Body of pancreas (tissue), 4 donors: ENCODE measurements around the gene RAB15.

Experiments used
- POLR2A ChIP-seq, 3 donors: fragments of 450-650 bp; IDR thresholded peaks; one replicate each; pipeline ENCODE4 v1.6.1; 2016; ENCODE audit warnings: antibody characterized with exemption in 3 of 3, mild to moderate bottlenecking in 2 of 3
- TF ChIP-seq, protein P1 (sequence below), 7 experiments: fragments of 450-650 bp in 4 of 7; fragments of 200-600 bp in 3 of 7; sonication (generic) in 3 of 7; IDR thresholded peaks; one replicate each; pipeline ENCODE4 v1.5.1; 2016 to 2019; ENCODE audit warnings: antibody characterized with exemption in 7 of 7

DNA sequence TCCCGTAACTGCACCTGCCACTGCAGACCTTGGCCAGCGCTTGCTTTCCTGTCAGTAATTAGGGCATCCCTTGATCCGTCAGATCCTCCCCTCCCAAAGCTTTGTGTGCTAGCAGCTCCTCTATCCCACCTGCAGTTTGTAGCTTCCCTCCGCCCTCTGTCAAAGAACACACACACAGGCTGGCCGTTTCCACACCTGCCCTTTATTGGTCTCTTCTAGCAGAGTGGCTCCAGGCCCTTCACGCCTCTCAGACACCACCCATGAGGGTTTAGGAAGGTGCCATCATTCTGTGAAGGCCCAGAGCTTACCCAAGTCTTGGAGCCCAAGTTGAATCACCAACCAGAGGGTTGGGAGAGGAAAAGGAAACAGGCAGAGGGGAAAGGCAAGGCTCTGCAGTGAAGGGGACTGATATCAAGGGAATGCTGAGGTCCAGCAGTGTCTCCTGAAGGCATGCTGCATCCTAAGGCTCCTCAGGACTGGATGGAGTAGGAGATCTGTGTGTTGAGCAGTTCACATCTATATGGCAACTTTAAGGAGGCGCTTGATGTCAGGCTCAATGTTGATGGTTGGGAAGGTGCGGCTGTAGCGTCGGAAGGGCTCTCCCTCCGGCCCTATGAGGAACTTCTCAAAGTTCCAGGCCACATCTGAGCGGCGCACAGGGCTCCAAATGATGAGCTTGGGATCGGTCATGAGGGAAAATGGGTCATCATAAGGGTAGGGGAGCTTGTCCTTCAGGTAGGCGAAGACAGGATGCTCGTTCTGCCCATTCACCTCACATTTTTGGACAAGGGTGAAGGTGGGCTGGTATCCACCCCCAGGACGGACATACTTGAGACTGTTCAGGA, 32.9 kb downstream of the RAB15 start:
- no peak for TF ChIP-seq POLR2A (IDR thresholded peaks at IDR 0.05)
- TF ChIP-seq, protein P1, sequence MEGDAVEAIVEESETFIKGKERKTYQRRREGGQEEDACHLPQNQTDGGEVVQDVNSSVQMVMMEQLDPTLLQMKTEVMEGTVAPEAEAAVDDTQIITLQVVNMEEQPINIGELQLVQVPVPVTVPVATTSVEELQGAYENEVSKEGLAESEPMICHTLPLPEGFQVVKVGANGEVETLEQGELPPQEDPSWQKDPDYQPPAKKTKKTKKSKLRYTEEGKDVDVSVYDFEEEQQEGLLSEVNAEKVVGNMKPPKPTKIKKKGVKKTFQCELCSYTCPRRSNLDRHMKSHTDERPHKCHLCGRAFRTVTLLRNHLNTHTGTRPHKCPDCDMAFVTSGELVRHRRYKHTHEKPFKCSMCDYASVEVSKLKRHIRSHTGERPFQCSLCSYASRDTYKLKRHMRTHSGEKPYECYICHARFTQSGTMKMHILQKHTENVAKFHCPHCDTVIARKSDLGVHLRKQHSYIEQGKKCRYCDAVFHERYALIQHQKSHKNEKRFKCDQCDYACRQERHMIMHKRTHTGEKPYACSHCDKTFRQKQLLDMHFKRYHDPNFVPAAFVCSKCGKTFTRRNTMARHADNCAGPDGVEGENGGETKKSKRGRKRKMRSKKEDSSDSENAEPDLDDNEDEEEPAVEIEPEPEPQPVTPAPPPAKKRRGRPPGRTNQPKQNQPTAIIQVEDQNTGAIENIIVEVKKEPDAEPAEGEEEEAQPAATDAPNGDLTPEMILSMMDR (IDR thresholded peaks at IDR 0.05): no peak
